GM23338 (cell line): ENCODE measurements around the gene ST6GALNAC3. TPM values are rescaled to one million over a fixed set of nuclear protein-coding genes. Genes with fewer than 3 reads are reported as not detected.

Experiments used
- ATAC-seq: fragments of 200-7000 bp; cut with Tn5 transposase; 3 replicates; pipeline ENCODE4 v1.9.1; 2020
- DNase-seq: peaks from one replicate; pipeline ENCODE4 v3.0.0-alpha.2; 2015; ENCODE audit warnings: low spot score
- H2AFZ ChIP-seq: fragments of 200-600 bp; sonication (generic); 2 replicates; pipeline ENCODE4 v1.8.0; 2016; ENCODE audit warnings: antibody characterized with exemption, mild to moderate bottlenecking, moderate library complexity
- H3F3A ChIP-seq: fragments of 200-600 bp; sonication (generic); replicated peaks from 2 replicates; pipeline ENCODE4 v1.8.0; 2017; ENCODE audit warnings: antibody characterized with exemption, mixed run types, low read depth
- H3K27ac ChIP-seq: fragments of 200-600 bp; sonication (generic); 2 replicates; pipeline ENCODE4 v1.6.1; 2016; ENCODE audit warnings: low read depth
- H3K27me3 ChIP-seq: fragments of 200-600 bp; sonication (generic); 2 replicates; pipeline ENCODE4 v1.8.0; 2016; ENCODE audit warnings: mild to moderate bottlenecking, mixed run types, moderate library complexity; ENCODE audit not compliant: insufficient read depth
- H3K36me3 ChIP-seq: fragments of 200-600 bp; sonication (generic); 2 replicates; pipeline ENCODE4 v1.8.0; 2016; ENCODE audit warnings: mild to moderate bottlenecking; ENCODE audit not compliant: insufficient read depth
- H3K4me1 ChIP-seq: fragments of 200-600 bp; sonication (generic); 2 replicates; pipeline ENCODE4 v1.8.0; 2016; ENCODE audit warnings: mild to moderate bottlenecking, moderate library complexity; ENCODE audit not compliant: insufficient read depth
- H3K4me2 ChIP-seq: fragments of 200-600 bp; sonication (generic); 2 replicates; pipeline ENCODE4 v1.7.1; 2017; ENCODE audit warnings: mixed run types
- H3K4me3 ChIP-seq: fragments of 200-600 bp; sonication (generic); 2 replicates; pipeline ENCODE4 v1.6.1; 2016; ENCODE audit warnings: mixed run types
- H3K79me2 ChIP-seq: fragments of 200-600 bp; sonication (generic); replicated peaks from 2 replicates; pipeline ENCODE4 v1.8.0; 2017; ENCODE audit warnings: mild to moderate bottlenecking; ENCODE audit not compliant: insufficient read depth
- H3K9me2 ChIP-seq: fragments of 200-600 bp; sonication (generic); 2 replicates; pipeline ENCODE4 v1.8.0; 2017; ENCODE audit not compliant: insufficient read depth
- H4K20me1 ChIP-seq: fragments of 200-600 bp; sonication (generic); replicated peaks from 2 replicates; pipeline ENCODE4 v1.8.0; 2017; ENCODE audit warnings: mild to moderate bottlenecking; ENCODE audit not compliant: insufficient read depth
- H3K27ac Mint-ChIP-seq: 2 replicates; pipeline ENCODE4 v1.8.0; 2020; ENCODE audit warnings: inconsistent platforms, mild to moderate bottlenecking, moderate library complexity, mixed read lengths
- H3K27me3 Mint-ChIP-seq: 3 replicates; pipeline ENCODE4 v1.8.0; 2022; ENCODE audit warnings: low read depth, mild to moderate bottlenecking, moderate library complexity, mixed read lengths, inconsistent platforms; ENCODE audit not compliant: insufficient read depth, poor library complexity
- H3K36me3 Mint-ChIP-seq: 3 replicates; pipeline ENCODE4 v1.8.0; 2021; ENCODE audit warnings: low read depth, mild to moderate bottlenecking, inconsistent platforms, moderate library complexity, mixed read lengths
- H3K4me1 Mint-ChIP-seq: 3 replicates; pipeline ENCODE4 v1.8.0; 2020; ENCODE audit warnings: mild to moderate bottlenecking, inconsistent platforms, mixed read lengths
- H3K4me3 Mint-ChIP-seq: 3 replicates; pipeline ENCODE4 v1.8.0; 2021; ENCODE audit warnings: moderate library complexity, mild to moderate bottlenecking, inconsistent platforms, mixed read lengths
- H3K9me3 Mint-ChIP-seq: 3 replicates; pipeline ENCODE4 v1.8.0; 2020; ENCODE audit warnings: moderate library complexity, mild to moderate bottlenecking, inconsistent platforms, mixed read lengths
- CREB1 ChIP-seq: fragments of 250-450 bp; sonication (Bioruptor Pico); IDR thresholded peaks from 2 replicates; pipeline ENCODE4 v1.5.0; 2020; ENCODE audit warnings: low read depth, mild to moderate bottlenecking, moderate library complexity
- ETS1 ChIP-seq: IDR thresholded peaks from 2 replicates; pipeline ENCODE4 v1.6.1; 2016; ENCODE audit warnings: antibody characterized with exemption
- EZH2 ChIP-seq: fragments of 200-600 bp; sonication (generic); IDR thresholded peaks from one replicate; pipeline ENCODE4 v1.8.0; 2017; ENCODE audit warnings: antibody characterized with exemption, mild to moderate bottlenecking, low read depth; ENCODE audit not compliant: unreplicated experiment
- EZH2phosphoT487 ChIP-seq: fragments of 200-600 bp; sonication (generic); IDR thresholded peaks from one replicate; pipeline ENCODE4 v1.8.1; 2018; ENCODE audit warnings: antibody characterized with exemption; ENCODE audit not compliant: unreplicated experiment
- NANOG ChIP-seq: IDR thresholded peaks from 2 replicates; pipeline ENCODE4 v1.6.1; 2016; ENCODE audit warnings: antibody characterized with exemption, borderline replicate concordance
- ZNF331 ChIP-seq: fragments of 250-450 bp; sonication (Bioruptor Pico); IDR thresholded peaks from 2 replicates; pipeline ENCODE4 v1.5.0; 2020; ENCODE audit warnings: low read depth, mild to moderate bottlenecking, moderate library complexity
- polyA plus RNA-seq: library from polyadenylated mRNA; unstranded; fragments of >200 nt; fragmentation: Nextera tagmentation; extraction: Ambion mirVana; gene quantifications from 2 replicates; pipeline ENCODE4 v1.2.1, GENCODE V29; 2016
- total RNA-seq: library from RNA; depleted of rRNA; stranded (reverse); fragments of >200 nt; shearing (Covaris generic); gene quantifications from 2 replicates; pipeline ENCODE4 v1.2.3, GENCODE V29; 2014
- TF ChIP-seq, protein P1 (sequence below), 2 experiments: fragments of 200-600 bp in 1 of 2; sonication (generic) in 1 of 2; conservative IDR thresholded peaks; 2 replicates each; pipeline versions ENCODE4 v1.5.1 to v1.6.1; 2016 to 2017; ENCODE audit warnings: antibody characterized with exemption in 2 of 2, low read depth in 2 of 2, mild to moderate bottlenecking in 2 of 2, moderate library complexity in 1 of 2
- TF ChIP-seq, protein P2 (sequence below): fragments of 250-450 bp; sonication (Bioruptor Pico); IDR thresholded peaks from 2 replicates; pipeline ENCODE4 v1.5.0; 2020; ENCODE audit warnings: mild to moderate bottlenecking, moderate library complexity

ST6GALNAC3 gene
- total and polyA plus RNA-seq, 2 experiments from 2014 or later: 4.7 to 11.6 TPM

- Histone ChIP-seq H4K20me1 (no peaks in the 10 kb centered on the region), H3K27me3 (no peaks in the 10 kb centered on the region), H3K79me2 (no peaks in the 10 kb centered on the region), H3K4me2 (no peak overlapping the region), H3F3A (no peaks in the 10 kb centered on the region), H2AFZ (no peak overlapping the region), H3K27ac (no peak overlapping the region), H3K4me3 (no peak overlapping the region), H3K9me2 (peaks cover 3% of the 10 kb centered on the region; the same call in 1 of the 2 replicates), H3K36me3 (no peaks in the 10 kb centered on the region), H3K4me1 (no peaks in the 10 kb centered on the region)
- H3K27ac Mint-ChIP-seq: no peak overlapping the region
- H3K4me1 Mint-ChIP-seq: no peaks in the 10 kb centered on the region
- ATAC-seq (no peak), DNase-seq (no peak)
- peaks cover 7% of the 10 kb centered on the region; the same call in 2 of the 3 replicates for H3K9me3 Mint-ChIP-seq
- TF ChIP-seq EZH2: no peak
- TF ChIP-seq CREB1 (CRISPR knock-in tag): no peak
- no peaks in the 10 kb centered on the region for H3K27me3 Mint-ChIP-seq
- no peaks in the 10 kb centered on the region for H3K36me3 Mint-ChIP-seq
- no peak overlapping the region for H3K4me3 Mint-ChIP-seq
Measured at GRCh38 chr1:76669131-76669530, 594.6 kb downstream of the ST6GALNAC3 start.

DNA sequence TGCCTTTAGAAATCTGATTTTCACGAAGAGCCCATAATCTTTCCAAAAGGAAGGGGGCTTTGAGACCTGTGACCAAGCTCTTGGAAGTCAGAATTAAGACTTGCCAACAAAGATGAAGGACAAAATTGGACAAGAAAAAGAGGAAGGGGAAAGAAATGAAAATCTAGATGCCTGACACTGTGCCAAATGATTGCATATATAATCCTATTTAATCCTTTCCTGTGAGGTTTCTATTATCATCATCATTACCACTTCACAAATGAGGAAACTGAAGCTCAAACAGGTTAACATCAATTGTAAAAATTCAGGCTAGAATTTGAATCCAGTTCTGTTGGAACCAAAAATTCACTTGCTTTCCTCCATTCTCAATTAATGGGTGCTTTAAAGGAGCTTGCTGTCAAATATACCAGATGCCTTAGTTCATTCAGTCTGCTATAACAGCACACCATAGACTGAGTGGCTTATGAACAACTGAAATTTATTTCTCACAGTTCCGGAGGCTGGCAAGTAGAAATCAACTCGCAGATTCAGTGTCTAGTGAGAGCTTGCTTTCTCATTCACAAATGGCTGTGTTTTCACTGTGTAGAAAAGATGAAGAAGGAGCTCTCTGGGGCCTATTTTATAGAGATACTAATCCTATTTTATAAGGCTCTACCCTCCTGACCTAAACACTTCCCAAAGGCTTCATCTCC is 595.2 kb downstream of the ST6GALNAC3 start:
- H3K4me3 ChIP-seq: no peak overlapping the region
- no peaks in the 10 kb centered on the region for H3F3A ChIP-seq
- no peak overlapping the region for H3K27ac ChIP-seq
- H3K79me2 ChIP-seq: no peaks in the 10 kb centered on the region
- Mint-ChIP-seq H3K36me3 (no peaks in the 10 kb centered on the region), H3K4me3 (no peak overlapping the region), H3K27me3 (no peaks in the 10 kb centered on the region), H3K4me1 (no peaks in the 10 kb centered on the region), H3K9me3 (peaks cover 3% of the 10 kb centered on the region; the same call in 1 of the 3 replicates), H3K27ac (no peak overlapping the region)
- no peak for DNase-seq
- no peaks in the 10 kb centered on the region for H4K20me1 ChIP-seq
- H3K27me3 ChIP-seq: no peaks in the 10 kb centered on the region
- no peak for ATAC-seq
- no peaks in the 10 kb centered on the region for H3K36me3 ChIP-seq
- H2AFZ ChIP-seq: no peak overlapping the region
- H3K9me2 ChIP-seq: no peaks in the 10 kb centered on the region
- H3K4me2 ChIP-seq: no peak overlapping the region
- H3K4me1 ChIP-seq: no peaks in the 10 kb centered on the region
- TF ChIP-seq EZH2phosphoT487: no peak
- no peak for TF ChIP-seq ETS1
- no peak for TF ChIP-seq CREB1 (CRISPR knock-in tag)
- TF ChIP-seq, protein P1, sequence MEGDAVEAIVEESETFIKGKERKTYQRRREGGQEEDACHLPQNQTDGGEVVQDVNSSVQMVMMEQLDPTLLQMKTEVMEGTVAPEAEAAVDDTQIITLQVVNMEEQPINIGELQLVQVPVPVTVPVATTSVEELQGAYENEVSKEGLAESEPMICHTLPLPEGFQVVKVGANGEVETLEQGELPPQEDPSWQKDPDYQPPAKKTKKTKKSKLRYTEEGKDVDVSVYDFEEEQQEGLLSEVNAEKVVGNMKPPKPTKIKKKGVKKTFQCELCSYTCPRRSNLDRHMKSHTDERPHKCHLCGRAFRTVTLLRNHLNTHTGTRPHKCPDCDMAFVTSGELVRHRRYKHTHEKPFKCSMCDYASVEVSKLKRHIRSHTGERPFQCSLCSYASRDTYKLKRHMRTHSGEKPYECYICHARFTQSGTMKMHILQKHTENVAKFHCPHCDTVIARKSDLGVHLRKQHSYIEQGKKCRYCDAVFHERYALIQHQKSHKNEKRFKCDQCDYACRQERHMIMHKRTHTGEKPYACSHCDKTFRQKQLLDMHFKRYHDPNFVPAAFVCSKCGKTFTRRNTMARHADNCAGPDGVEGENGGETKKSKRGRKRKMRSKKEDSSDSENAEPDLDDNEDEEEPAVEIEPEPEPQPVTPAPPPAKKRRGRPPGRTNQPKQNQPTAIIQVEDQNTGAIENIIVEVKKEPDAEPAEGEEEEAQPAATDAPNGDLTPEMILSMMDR (conservative IDR thresholded peaks at IDR 0.05; ENCODE audit: low read depth in 2 of 2): no peak
- no peak for TF ChIP-seq ZNF331 (CRISPR knock-in tag)
- no peak for TF ChIP-seq NANOG
- TF ChIP-seq, protein P2, sequence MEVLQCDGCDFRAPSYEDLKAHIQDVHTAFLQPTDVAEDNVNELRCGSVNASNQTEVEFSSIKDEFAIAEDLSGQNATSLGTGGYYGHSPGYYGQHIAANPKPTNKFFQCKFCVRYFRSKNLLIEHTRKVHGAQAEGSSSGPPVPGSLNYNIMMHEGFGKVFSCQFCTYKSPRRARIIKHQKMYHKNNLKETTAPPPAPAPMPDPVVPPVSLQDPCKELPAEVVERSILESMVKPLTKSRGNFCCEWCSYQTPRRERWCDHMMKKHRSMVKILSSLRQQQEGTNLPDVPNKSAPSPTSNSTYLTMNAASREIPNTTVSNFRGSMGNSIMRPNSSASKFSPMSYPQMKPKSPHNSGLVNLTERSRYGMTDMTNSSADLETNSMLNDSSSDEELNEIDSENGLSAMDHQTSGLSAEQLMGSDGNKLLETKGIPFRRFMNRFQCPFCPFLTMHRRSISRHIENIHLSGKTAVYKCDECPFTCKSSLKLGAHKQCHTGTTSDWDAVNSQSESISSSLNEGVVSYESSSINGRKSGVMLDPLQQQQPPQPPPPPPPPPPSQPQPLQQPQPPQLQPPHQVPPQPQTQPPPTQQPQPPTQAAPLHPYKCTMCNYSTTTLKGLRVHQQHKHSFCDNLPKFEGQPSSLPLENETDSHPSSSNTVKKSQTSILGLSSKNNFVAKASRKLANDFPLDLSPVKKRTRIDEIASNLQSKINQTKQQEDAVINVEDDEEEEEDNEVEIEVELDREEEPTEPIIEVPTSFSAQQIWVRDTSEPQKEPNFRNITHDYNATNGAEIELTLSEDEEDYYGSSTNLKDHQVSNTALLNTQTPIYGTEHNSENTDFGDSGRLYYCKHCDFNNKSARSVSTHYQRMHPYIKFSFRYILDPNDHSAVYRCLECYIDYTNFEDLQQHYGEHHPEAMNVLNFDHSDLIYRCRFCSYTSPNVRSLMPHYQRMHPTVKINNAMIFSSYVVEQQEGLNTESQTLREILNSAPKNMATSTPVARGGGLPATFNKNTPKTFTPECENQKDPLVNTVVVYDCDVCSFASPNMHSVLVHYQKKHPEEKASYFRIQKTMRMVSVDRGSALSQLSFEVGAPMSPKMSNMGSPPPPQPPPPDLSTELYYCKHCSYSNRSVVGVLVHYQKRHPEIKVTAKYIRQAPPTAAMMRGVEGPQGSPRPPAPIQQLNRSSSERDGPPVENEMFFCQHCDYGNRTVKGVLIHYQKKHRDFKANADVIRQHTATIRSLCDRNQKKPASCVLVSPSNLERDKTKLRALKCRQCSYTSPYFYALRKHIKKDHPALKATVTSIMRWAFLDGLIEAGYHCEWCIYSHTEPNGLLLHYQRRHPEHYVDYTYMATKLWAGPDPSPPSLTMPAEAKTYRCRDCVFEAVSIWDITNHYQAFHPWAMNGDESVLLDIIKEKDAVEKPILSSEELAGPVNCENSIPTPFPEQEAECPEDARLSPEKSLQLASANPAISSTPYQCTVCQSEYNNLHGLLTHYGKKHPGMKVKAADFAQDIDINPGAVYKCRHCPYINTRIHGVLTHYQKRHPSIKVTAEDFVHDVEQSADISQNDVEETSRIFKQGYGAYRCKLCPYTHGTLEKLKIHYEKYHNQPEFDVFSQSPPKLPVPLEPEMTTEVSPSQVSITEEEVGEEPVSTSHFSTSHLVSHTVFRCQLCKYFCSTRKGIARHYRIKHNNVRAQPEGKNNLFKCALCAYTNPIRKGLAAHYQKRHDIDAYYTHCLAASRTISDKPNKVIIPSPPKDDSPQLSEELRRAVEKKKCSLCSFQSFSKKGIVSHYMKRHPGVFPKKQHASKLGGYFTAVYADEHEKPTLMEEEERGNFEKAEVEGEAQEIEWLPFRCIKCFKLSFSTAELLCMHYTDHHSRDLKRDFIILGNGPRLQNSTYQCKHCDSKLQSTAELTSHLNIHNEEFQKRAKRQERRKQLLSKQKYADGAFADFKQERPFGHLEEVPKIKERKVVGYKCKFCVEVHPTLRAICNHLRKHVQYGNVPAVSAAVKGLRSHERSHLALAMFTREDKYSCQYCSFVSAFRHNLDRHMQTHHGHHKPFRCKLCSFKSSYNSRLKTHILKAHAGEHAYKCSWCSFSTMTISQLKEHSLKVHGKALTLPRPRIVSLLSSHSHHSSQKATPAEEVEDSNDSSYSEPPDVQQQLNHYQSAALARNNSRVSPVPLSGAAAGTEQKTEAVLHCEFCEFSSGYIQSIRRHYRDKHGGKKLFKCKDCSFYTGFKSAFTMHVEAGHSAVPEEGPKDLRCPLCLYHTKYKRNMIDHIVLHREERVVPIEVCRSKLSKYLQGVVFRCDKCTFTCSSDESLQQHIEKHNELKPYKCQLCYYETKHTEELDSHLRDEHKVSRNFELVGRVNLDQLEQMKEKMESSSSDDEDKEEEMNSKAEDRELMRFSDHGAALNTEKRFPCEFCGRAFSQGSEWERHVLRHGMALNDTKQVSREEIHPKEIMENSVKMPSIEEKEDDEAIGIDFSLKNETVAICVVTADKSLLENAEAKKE (CRISPR knock-in tag): no peak
